GM06990 (cell line): ENCODE results near the gene PSD2.

Source experiments
- DNase-seq: peaks from one replicate; pipeline ENCODE4 v3.0.0-alpha.2; 2011; ENCODE audit not compliant: insufficient read length; ENCODE audit errors: extremely low read depth
- H3K27me3 ChIP-seq: replicated peaks from 2 replicates; pipeline ENCODE4 v1.6.0; 2011; ENCODE audit warnings: low read length; ENCODE audit not compliant: control insufficient read depth, insufficient read depth
- H3K36me3 ChIP-seq: 2 replicates; pipeline ENCODE4 v1.5.1; 2011; ENCODE audit warnings: low read length; ENCODE audit not compliant: control insufficient read depth, insufficient read depth
- H3K4me3 ChIP-seq: replicated peaks from 2 replicates; pipeline ENCODE4 v1.5.1; 2011; ENCODE audit warnings: low read depth, mild to moderate bottlenecking, control low read depth, low read length
- CTCF ChIP-seq: IDR thresholded peaks from 2 replicates; pipeline ENCODE4 v1.5.1; 2011; ENCODE audit warnings: low read length, control low read depth, mild to moderate bottlenecking, inconsistent platforms; ENCODE audit not compliant: insufficient read depth, poor library complexity, severe bottlenecking

Gene PSD2

GRCh38 chr5:139795074-139796001 is at the start of gene PSD2:
TSS of gene PSD2 (plus strand) at chr5:139795808. CDS start at chr5:139809441, 13,633 bp downstream.
- peaks cover 3% of the 10 kb centered on the region for H3K27me3 ChIP-seq

GRCh38 chr5:139746691-139747582 is 48.7 kb upstream of the PSD2 start:
- Histone ChIP-seq H3K36me3 (no peaks in the 10 kb centered on the region), H3K27me3 (no peaks in the 10 kb centered on the region; the same call in 1 of the 2 replicates), H3K4me3 (peak overlapping the region; percentile 56)
- peak; percentile 87 for DNase-seq
- TF ChIP-seq CTCF: no peak

More at GRCh38 chr5:139795074-139796001, at the start of gene PSD2:
- DNase-seq: no peak
- H3K4me3 ChIP-seq: no peak within 1 kb of the TSS
- H3K36me3 ChIP-seq: no peaks in the 10 kb centered on the region
- no peak for TF ChIP-seq CTCF

GRCh38 chr5:139747583-139748504 is 47.8 kb upstream of the PSD2 start:
- Histone ChIP-seq H3K36me3 (no peaks in the 10 kb centered on the region), H3K4me3 (peak overlapping the region; percentile 56), H3K27me3 (no peaks in the 10 kb centered on the region; the same call in 1 of the 2 replicates)
- peak; percentile 82 for DNase-seq
- no peak for TF ChIP-seq CTCF

GRCh38 chr5:139748505-139748826 is 47.1 kb upstream of the PSD2 start:
- DNase-seq: no peak
- no peaks in the 10 kb centered on the region; the same call in 1 of the 2 replicates for H3K27me3 ChIP-seq
- no peak overlapping the region for H3K4me3 ChIP-seq
- no peak for TF ChIP-seq CTCF
- no peaks in the 10 kb centered on the region for H3K36me3 ChIP-seq

GRCh38 chr5:139749242-139749641 is 46.4 kb upstream of the PSD2 start:
- H3K4me3 ChIP-seq: no peak overlapping the region
- no peak for TF ChIP-seq CTCF
- no peak for DNase-seq
- no peaks in the 10 kb centered on the region for H3K36me3 ChIP-seq
- H3K27me3 ChIP-seq: no peaks in the 10 kb centered on the region; the same call in 1 of the 2 replicates
